Measurements from ENCODE around the gene SPG7.

The SPG7 gene

GRCh38 chr16:89547291-89547690 is 39.1 kb downstream of the SPG7 start:
- no peak for DNase-seq (ENCODE audit: low read depth)

GRCh38 chr16:89547860-89548259 is 39.7 kb downstream of the SPG7 start:
- DNase-seq (ENCODE audit: low read depth): no peak

- no peak for DNase-seq (ENCODE audit: low read depth)
Observed at GRCh38 chr16:89548344-89549006, 40.3 kb downstream of the SPG7 start.

GRCh38 chr16:89549007-89549700 is 41.0 kb downstream of the SPG7 start:
- no peak for DNase-seq (ENCODE audit: low read depth)

GRCh38 chr16:89550421-89551007 is 42.3 kb downstream of the SPG7 start:
- no peak for DNase-seq (ENCODE audit: low read depth)

GRCh38 chr16:89552329-89552728 is 44.1 kb downstream of the SPG7 start:
- no peak for DNase-seq (ENCODE audit: low read depth)

- no peak for DNase-seq (ENCODE audit: low read depth)
Observed at GRCh38 chr16:89552913-89553312, 44.7 kb downstream of the SPG7 start.

GRCh38 chr16:89553733-89554132 is 45.5 kb downstream of the SPG7 start:
- DNase-seq (ENCODE audit: low read depth): no peak

GRCh38 chr16:89554343-89554742 is 46.1 kb downstream of the SPG7 start:
- DNase-seq (ENCODE audit: low read depth): no peak

- no peak for DNase-seq (ENCODE audit: low read depth)
Observed at GRCh38 chr16:89555265-89555664, 47.1 kb downstream of the SPG7 start.

- DNase-seq (ENCODE audit: low read depth): no peak
Observed at GRCh38 chr16:89555780-89556179, 47.6 kb downstream of the SPG7 start.

- DNase-seq (ENCODE audit: low read depth): peak; percentile 57
Observed at GRCh38 chr16:89556750-89557689, 48.8 kb downstream of the SPG7 start.

GRCh38 chr16:89557690-89558490 is 49.7 kb downstream of the SPG7 start:
- no peak for DNase-seq (ENCODE audit: low read depth)

- peak; percentile 84 for DNase-seq (ENCODE audit: low read depth)
Observed at GRCh38 chr16:89560378-89561141, 52.4 kb downstream of the SPG7 start, which contains the start of gene RPL13. RPL13 (plus strand) TSS chr16:89560682; CDS start chr16:89560960, 278 bp downstream.

- DNase-seq (ENCODE audit: low read depth): no peak
Observed at GRCh38 chr16:89561142-89561883, 53.1 kb downstream of the SPG7 start.

GRCh38 chr16:89561884-89562599 is 53.8 kb downstream of the SPG7 start:
- DNase-seq (ENCODE audit: low read depth): no peak

GRCh38 chr16:89562939-89563338 is 54.7 kb downstream of the SPG7 start:
- no peak for DNase-seq (ENCODE audit: low read depth)

- no peak for DNase-seq (ENCODE audit: low read depth)
Observed at GRCh38 chr16:89563639-89564392, 55.6 kb downstream of the SPG7 start.
